HUES6 (cell line): ENCODE results near the gene SKA3.
"Not testable (repeated sequence)": the region's sequence is repeated elsewhere in the genome, so short reads cannot be mapped to it uniquely, and the experiment has no call there.

Experiments
- H3K27ac ChIP-seq: 2 replicates; pipeline ENCODE4 v1.7.0; 2013; ENCODE audit warnings: low read depth, mild to moderate bottlenecking, low read length, inconsistent platforms
- H3K27me3 ChIP-seq: 2 replicates; pipeline ENCODE4 v1.6.1; 2013; ENCODE audit warnings: low read length; ENCODE audit not compliant: control insufficient read depth, insufficient read depth
- H3K36me3 ChIP-seq: 2 replicates; pipeline ENCODE4 v1.6.1; 2013; ENCODE audit warnings: low read length; ENCODE audit not compliant: control insufficient read depth, insufficient read depth
- H3K4me1 ChIP-seq: 2 replicates; pipeline ENCODE4 v1.6.1; 2013; ENCODE audit warnings: low read length; ENCODE audit not compliant: control insufficient read depth, insufficient read depth
- H3K4me3 ChIP-seq: 2 replicates; pipeline ENCODE4 v1.5.1; 2013; ENCODE audit warnings: low read depth, low read length
- H3K9ac ChIP-seq: one replicate; pipeline ENCODE4 v1.6.1; 2013; ENCODE audit warnings: mild to moderate bottlenecking, low read length
- H3K9me3 ChIP-seq: 2 replicates; pipeline ENCODE4 v1.6.1; 2013; ENCODE audit warnings: low read depth, low read length; ENCODE audit not compliant: control insufficient read depth, insufficient read depth

The SKA3 gene

GRCh38 chr13:21202767-21203531 is 26.6 kb upstream of the SKA3 start:
- no peak overlapping the region for H3K27ac ChIP-seq
- no peak overlapping the region for H3K4me3 ChIP-seq
- H3K36me3 ChIP-seq = no peaks in the 10 kb centered on the region
- no peaks in the 10 kb centered on the region for H3K27me3 ChIP-seq
- no peak overlapping the region for H3K9ac ChIP-seq
- H3K9me3 ChIP-seq = peaks cover 32% of the 10 kb centered on the region
- H3K4me1 ChIP-seq = no peaks in the 10 kb centered on the region

GRCh38 chr13:21201456-21202190 is 25.3 kb upstream of the SKA3 start:
- not testable (repeated sequence) for H3K27me3 ChIP-seq, H3K4me1 ChIP-seq, H3K36me3 ChIP-seq, H3K9ac ChIP-seq, H3K27ac ChIP-seq, H3K4me3 ChIP-seq
- peaks cover 32% of the 10 kb centered on the region for H3K9me3 ChIP-seq

- not testable (repeated sequence) for H3K4me1 ChIP-seq, H3K9ac ChIP-seq, H3K4me3 ChIP-seq, H3K27ac ChIP-seq, H3K27me3 ChIP-seq, H3K36me3 ChIP-seq
- H3K9me3 ChIP-seq = peaks cover 30% of the 10 kb centered on the region
These were observed 22.0 kb upstream of the SKA3 start for GRCh38 chr13:21198391-21198790.

- not testable (repeated sequence) for H3K36me3 ChIP-seq, H3K4me3 ChIP-seq, H3K27me3 ChIP-seq, H3K27ac ChIP-seq, H3K4me1 ChIP-seq, H3K9ac ChIP-seq
- H3K9me3 ChIP-seq = peaks cover 25% of the 10 kb centered on the region
These were observed 21.4 kb upstream of the SKA3 start for GRCh38 chr13:21197606-21198225.

- not testable (repeated sequence) for H3K36me3 ChIP-seq, H3K27ac ChIP-seq, H3K4me1 ChIP-seq, H3K27me3 ChIP-seq, H3K9me3 ChIP-seq, H3K9ac ChIP-seq, H3K4me3 ChIP-seq
These were observed 18.4 kb upstream of the SKA3 start for GRCh38 chr13:21194756-21195155.

- not testable (repeated sequence) for H3K36me3 ChIP-seq, H3K4me1 ChIP-seq, H3K27me3 ChIP-seq, H3K27ac ChIP-seq, H3K9ac ChIP-seq, H3K4me3 ChIP-seq
- H3K9me3 ChIP-seq = peaks cover 12% of the 10 kb centered on the region
These were observed 10.1 kb upstream of the SKA3 start for GRCh38 chr13:21186410-21186809.

GRCh38 chr13:21181671-21182070 is 5.3 kb upstream of the SKA3 start:
- Histone ChIP-seq H3K27ac (no peak overlapping the region), H3K36me3 (no peaks in the 10 kb centered on the region; the same call in 1 of the 2 replicates), H3K27me3 (no peaks in the 10 kb centered on the region), H3K9ac (no peak overlapping the region), H3K9me3 (peaks cover 5% of the 10 kb centered on the region; the same call in 1 of the 2 replicates), H3K4me1 (no peaks in the 10 kb centered on the region), H3K4me3 (no peak overlapping the region)

- H3K4me3 ChIP-seq = peak overlapping the region; percentile 81
- no peaks in the 10 kb centered on the region for H3K27me3 ChIP-seq
- H3K9me3 ChIP-seq = no peaks in the 10 kb centered on the region
- H3K36me3 ChIP-seq = peaks cover 12% of the 10 kb centered on the region
- no peaks in the 10 kb centered on the region for H3K4me1 ChIP-seq
- H3K9ac ChIP-seq = peak overlapping the region; percentile 94
- H3K27ac ChIP-seq = peak overlapping the region; percentile 94
These were observed 581 bp upstream of the SKA3 start for GRCh38 chr13:21176982-21177284.

GRCh38 chr13:21175656-21176214 is 617 bp downstream of the SKA3 start:
- H3K9ac ChIP-seq = peak overlapping the region; percentile 94
- H3K9me3 ChIP-seq = no peaks in the 10 kb centered on the region
- no peaks in the 10 kb centered on the region for H3K27me3 ChIP-seq
- peak overlapping the region; percentile 81 for H3K4me3 ChIP-seq
- peaks cover 21% of the 10 kb centered on the region for H3K36me3 ChIP-seq
- no peaks in the 10 kb centered on the region for H3K4me1 ChIP-seq
- peak overlapping the region; percentile 94 for H3K27ac ChIP-seq

- H3K27me3 ChIP-seq, H3K9me3 ChIP-seq, H3K4me1 ChIP-seq, H3K4me3 ChIP-seq, H3K27ac ChIP-seq, H3K9ac ChIP-seq: not testable (repeated sequence)
- H3K36me3 ChIP-seq = peaks cover 32% of the 10 kb centered on the region
These were observed 2.6 kb downstream of the SKA3 start for GRCh38 chr13:21173767-21174166.

GRCh38 chr13:21171420-21171819 is 4.9 kb downstream of the SKA3 start:
- no peak overlapping the region for H3K9ac ChIP-seq
- H3K27ac ChIP-seq = no peak overlapping the region
- H3K36me3 ChIP-seq = peaks cover 49% of the 10 kb centered on the region
- H3K27me3 ChIP-seq = no peaks in the 10 kb centered on the region
- no peaks in the 10 kb centered on the region for H3K9me3 ChIP-seq
- H3K4me1 ChIP-seq = no peaks in the 10 kb centered on the region
- H3K4me3 ChIP-seq = no peak overlapping the region
